Smooth muscle cell of the brain vasculature (primary cell): ENCODE results near the gene SMAGP.
A peak's percentile ranks its signal among the peaks of the same experiment; 100 is the strongest.
"Not testable (repeated sequence)": the region's sequence is repeated elsewhere in the genome, so short reads cannot be mapped to it uniquely, and the experiment has no call there.

Source experiments
- DNase-seq: peaks from one replicate; pipeline ENCODE4 v3.0.0-alpha.2; 2012; ENCODE audit warnings: low read depth, low spot score

SMAGP gene

DNA sequence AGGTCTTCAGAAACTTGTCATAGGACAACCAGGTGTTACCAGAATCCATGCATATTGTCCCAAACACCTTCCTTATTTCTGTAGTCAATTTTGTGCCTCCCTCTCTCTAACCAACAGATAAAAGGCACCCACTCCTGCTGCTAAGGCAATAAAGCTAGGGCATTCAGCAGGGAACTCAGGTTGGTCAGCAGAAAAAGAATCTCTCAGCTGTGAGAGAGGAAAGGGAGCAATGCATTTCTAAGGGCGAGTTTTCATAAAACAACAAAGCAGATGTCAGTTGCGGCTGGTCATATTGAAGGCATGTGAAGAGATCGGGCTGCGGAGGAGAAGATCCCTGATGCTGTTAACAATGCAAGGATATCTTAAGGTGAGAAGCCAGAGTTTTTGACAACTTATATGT, 45.0 kb downstream of the SMAGP start:
- DNase-seq = no peak

DNA sequence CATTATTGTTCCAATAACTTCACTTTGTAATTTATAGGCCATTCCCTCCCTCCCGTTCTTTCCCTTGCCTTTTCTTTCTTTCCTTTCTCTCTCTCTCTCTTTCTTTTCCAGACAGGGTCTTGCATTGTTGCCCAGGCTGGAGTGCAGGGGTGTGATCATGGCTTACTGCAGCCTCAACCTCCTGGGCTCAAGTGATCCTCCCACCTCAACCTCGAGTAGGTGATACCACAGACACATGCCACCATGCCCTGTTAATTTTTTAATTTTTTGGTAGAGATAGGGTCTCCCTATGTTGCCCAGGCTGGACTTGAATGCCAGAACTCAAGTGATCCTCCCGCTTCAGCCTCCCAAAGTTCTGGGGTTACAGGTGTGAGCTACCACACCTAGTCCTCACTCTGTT, 45.6 kb downstream of the SMAGP start:
- DNase-seq = no peak

DNA sequence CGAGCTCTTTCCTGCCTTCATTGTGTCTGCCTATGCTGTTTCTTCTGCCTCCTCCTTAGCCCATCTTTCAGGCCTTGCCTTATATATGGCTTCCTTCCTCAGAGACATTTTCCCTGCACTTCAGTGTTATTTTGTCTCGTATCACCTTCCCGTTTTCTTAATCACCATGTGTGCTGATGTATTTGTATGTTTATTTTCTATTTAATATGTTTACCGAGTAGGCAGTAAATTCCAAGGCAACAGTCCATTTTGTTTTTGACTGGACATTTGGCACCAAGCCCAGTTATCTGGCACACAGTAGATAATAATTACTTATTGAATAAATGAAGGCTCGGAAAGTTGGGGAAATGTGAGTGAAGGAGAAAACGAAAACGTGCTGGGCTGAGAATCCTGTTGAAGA, 47.8 kb downstream of the SMAGP start:
- no peak for DNase-seq

DNA sequence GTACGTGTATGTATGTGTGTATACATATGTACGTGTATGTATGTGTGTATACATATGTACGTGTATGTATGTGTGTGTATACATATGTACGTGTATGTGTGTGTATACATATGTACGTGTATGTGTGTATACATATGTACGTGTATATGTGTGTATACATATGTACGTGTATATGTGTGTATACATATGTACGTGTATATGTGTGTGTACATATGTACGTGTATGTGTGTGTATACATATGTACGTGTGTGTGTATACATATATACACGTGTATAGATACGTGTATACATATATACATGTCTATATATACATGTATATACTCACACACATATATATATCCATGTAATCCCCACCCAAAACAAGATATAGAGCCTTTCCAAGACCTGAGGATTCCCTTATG, 50.4 kb downstream of the SMAGP start:
- not testable (repeated sequence) for DNase-seq

DNA sequence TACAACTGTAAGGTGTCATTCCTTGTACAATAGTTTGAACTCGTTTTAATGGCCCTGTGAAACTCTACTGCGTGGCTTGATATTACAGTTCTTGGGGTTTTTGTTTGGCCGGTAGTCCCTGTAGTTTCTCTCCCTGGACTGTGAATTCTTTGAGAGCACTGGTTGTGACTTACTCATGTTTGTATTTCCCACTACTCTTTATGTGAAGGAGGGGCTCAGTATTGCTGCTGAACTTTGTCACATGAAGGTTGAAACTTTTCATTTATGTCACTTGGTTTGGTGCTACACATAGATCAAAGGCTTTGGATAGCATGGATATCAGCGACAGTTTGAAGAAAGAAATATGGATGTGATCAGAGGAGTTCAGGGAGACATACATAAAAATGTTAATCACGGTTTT, 50.9 kb downstream of the SMAGP start:
- DNase-seq = no peak

DNA sequence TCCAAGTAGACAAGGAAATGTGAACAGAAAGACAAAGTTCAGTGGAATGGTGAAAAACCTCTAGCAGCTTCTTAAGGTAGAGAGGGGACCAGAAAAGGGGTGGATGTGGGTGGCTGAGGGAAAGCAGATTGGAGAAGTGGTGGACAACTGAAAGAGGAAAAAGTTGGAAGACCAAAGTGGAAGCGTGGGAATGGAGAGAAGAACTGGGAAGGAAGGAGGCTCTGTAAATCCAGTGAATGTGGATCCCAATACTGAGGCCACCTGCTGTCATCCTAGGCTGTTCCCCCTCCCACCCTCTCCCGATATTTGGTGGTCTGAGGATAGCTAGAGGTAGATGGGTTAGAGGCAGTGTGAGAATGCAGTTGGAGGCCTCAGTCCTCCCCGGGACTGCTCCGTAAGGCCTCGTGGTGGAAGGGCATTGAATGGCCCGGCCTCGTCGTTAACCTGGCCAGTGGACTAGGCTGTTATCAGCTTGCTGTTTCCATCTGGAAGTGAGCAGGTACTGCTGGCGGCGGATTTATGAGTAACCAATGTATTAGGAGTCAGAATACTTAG, 51.5 kb downstream of the SMAGP start:
- DNase-seq = no peak

DNA sequence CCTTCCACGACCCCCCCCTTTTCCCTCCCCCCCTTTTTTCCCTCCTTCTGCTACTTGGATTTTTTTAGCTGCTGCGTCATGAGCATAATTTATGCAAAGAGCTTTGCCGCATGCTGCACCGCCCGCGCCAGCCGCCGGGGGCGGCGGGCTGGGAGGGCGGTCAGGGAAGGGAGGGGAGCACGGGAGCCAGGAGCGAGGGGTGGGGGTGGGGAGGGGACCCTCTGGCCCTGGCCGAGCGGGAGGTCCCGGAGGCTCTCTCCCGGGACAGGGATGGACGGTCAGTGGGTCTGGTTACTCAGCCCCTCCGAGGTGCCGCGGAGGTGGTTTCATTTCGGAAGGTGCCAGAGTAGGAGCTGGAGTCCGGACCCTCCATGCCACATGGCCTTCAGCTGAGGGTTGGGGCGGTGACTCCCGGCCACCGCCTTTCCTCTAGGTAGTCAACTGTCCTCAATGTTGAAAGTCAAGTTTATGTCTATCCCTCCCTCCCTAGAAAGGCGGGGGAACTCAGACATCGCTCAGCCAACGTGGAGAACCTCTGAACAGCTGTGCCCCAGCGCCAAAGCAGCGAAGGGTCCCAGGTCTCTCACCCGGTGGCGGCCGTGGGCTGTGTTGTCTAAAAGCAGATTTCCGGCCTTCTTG, 52.1 kb downstream of the SMAGP start, which contains the start of gene POU6F1:
TSS of gene POU6F1 (minus strand) at position 95 of the 639 bp plus-strand sequence. CDS start 11,226 bp downstream, outside the sequence.
- peak; percentile 43 for DNase-seq

DNA sequence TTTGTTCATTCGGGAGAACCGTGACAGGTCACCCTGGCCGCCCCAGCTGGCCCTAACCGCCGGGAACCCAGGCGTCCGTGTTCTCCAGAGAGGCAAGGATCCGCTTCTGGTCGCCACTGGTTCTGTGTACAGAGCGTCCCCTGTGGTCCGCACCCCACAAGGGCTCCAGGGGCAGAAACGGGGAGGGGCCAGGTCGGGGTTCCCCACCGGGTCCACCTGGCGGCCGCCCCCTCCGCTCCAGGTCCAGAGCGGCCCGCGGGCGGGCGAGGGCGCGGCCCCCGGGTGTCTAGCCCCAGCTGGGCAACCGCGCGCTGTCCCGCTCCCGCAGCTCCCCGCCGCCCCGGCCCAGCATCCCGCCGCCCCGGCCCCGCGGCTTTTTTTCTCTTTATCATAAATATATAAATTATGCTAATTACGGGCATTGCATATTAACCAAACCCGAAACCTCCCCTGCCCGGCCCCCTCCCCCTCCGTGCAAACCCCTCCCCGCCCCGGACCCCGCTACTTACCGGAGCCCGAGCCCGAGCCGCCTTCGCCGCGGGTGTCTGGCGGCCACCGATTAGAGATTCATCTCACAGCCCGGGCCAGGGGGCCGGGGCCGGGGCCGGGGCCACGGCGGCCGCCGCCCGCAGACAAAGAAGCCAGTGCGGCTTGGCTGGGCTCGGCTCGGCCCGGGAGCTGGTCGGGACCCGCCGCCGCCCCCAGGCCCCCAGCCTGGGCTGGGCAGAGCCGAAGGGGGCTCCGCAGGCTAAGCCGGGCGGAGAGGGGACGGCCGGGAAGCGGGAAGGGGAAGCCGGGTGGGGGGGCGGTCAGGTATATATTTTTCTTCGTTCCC, 52.9 kb downstream of the SMAGP start:
- no peak for DNase-seq

DNA sequence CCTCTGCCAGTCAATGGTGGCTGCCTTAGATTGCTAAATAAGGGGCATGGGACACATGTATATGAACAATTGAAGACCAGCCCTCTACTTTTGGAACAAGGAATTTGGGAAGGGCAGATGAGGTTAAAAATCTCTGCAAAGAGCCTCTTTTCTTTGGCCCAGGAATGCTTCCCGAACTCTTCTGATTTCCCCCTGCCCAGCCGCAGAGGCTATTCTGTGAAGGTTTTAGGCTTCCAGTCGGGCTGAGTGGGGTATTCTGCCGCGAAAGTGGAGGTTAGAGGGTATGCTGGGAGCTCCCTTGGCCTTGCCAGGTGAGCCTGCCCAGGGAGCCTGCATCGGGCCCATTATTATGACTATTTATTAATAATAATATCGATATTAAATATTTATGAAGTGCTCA, 53.6 kb downstream of the SMAGP start:
- DNase-seq = no peak

DNA sequence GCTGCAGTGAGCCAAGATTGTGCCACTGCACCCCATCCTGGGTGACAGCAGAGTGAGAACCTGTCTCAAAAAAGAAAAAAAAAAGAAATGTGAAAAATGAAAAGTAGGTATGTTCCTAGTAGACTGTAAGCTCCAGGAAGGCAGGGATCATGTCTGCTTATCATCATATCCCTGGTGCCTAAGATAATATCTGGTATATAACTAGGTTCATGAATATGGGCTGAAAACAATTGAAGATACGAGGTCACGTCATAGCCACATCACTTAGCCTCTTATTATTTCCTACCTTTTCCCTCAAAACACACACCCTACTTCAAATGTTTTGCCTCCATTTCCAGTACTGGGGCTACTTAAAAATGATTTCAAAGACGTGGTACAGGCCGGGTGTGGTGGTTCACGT, 55.3 kb downstream of the SMAGP start:
- DNase-seq = no peak

DNA sequence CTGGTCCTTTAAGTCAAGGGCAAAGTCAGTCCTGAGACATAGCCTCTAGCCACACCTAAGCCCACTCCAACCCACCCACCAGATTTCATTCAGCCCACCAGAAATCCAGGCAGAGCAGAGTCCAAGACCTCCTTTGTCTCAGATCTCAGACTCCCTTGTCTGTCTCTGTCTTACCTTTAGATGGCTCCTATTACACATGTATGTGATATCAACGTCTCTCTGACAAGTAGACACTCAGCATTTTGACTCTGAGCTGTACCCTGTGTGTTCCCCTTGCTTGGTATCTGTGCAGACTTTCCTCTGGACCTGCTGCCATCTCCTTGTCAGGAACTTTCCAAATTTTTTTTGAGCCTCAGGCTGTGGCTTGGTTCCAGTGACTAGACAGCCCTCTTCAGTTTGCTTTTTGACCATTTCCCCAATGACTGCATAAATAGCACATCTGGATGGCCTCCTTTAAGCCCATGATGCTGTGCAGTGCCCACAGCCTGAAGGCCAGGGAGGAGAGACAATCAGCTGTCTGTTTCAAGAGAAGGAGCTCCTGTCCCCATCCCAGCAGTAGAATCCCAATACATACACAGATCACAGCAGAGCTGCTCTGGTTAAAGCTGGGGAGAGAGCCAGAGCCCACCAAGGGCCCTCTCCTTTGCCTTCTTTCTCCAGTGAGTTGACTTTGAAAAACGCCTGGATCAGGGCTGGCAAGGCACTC, 59.4 kb downstream of the SMAGP start:
- no peak for DNase-seq

DNA sequence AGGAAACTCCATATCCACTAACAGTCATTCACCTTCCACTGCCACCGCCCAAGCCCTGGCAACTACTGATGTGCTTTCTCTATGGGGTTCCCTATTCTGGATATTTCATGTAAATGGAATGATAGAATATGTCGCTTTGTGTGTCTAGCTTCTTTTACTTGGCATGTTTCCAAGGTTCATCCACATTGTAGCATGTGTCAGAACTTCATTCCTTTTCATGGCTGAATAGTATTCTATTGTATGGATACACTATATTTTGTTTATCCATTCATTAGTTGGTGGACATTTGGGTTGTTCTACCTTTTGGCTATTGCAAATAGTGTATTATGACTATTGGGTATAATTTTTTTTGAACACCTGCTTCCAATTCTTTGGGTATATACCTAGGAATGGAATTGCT, 61.0 kb downstream of the SMAGP start:
- DNase-seq = no peak

DNA sequence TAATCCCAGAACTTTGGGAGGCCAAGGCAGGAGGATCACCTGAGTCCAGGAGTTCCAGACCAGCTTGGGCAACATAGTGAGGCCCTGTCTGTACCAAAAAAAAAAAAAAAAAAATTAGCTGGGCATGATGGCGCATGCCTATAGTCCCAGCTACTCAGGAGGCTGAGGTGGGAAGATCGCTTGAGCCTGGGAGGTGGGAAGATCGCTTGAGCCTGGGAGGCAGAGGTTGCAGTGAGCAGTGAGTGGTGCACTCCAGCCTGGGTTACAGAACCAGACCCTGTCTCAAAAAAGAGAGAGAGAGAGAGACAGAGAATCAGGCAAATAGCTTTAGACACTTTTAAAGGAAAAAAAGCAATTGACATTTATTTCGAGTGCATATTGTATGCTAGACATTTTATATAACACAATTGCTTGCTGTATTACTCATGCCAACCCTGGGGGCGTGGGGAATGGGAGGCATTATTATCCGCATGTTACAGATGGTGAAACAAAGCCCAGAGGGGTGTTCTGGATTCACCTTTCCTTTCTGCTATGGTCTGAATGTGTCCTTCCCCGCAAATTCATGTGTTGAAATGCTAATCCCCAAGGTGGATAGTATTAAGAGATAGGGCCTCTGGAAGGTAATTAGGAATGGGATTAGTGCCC, 62.1 kb downstream of the SMAGP start:
- DNase-seq = no peak

DNA sequence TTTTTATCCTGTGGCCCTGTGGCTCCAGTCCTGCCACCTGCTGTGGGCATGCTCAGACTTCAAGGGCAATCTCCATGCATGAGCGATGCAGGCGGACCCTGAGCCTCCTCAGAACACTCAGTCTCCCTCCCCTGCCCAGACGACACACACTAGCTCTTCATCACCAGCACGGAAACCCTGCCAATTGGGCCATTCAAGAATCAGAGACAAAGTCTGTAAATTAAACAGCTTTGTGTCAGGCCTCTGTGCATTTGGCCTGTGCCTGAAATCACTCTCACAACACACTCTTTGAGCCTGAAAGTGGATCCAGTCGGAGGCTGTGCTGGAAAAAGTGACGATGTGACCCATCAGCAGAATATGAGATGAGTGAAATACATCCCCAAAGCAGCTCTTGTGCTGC, 64.9 kb downstream of the SMAGP start:
- DNase-seq = no peak

DNA sequence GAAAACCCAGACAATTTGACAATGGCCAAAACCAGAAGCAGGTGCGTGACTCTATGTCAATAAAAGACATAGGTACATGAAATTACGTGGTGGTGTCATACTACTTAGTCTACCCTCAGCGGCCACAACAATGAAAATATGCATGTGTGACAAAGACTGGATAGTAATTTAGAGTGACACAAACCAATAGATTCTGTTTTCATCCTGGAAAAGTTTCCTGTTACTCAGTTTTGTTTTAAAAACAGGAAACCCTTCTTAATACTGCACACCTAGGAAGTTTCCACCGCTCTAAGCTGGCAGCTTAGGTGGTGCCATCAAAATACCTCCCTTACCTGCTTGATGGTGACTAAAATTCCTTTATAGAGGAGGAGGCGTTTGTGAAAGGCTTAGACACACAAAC, 67.5 kb downstream of the SMAGP start:
- no peak for DNase-seq

DNA sequence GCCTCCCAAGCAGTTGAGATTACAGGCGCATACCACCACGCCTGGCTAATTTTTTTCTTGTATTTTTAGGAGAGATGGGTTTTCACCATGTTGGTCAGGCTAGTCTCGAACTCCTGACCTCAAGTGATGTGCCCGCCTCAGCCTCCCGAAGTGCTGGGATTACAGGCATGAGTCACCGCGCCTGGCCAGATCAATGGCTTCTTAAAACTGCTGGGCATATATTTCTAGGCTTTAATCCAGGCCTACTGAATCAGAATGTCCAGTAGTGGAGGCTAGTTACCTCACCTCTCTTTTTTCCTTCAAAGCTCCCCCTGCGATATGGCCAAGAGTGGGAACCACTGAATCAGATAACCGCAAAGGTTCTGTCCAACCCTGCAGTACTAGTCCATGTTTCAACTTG, 69.4 kb downstream of the SMAGP start:
- no peak for DNase-seq

DNA sequence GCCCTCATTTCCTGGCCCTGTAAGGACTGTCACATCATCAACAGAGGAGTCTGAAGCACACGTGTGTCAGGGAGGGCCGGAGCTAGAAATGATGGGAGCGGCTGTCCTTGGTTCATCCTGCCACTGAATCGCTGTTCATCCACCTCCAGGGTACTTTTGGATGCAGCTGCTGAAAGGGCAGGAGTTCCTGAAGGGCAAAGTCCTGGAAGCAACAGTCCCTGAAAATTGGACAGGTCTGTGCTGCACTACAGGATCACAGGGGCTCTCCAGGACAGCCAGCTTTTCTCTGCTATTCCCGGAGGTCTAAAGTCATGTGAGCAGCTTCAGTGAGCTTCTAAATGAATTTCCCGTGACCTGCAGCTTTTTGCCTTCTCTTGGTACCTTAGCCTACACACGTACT, 70.1 kb downstream of the SMAGP start:
- no peak for DNase-seq

DNA sequence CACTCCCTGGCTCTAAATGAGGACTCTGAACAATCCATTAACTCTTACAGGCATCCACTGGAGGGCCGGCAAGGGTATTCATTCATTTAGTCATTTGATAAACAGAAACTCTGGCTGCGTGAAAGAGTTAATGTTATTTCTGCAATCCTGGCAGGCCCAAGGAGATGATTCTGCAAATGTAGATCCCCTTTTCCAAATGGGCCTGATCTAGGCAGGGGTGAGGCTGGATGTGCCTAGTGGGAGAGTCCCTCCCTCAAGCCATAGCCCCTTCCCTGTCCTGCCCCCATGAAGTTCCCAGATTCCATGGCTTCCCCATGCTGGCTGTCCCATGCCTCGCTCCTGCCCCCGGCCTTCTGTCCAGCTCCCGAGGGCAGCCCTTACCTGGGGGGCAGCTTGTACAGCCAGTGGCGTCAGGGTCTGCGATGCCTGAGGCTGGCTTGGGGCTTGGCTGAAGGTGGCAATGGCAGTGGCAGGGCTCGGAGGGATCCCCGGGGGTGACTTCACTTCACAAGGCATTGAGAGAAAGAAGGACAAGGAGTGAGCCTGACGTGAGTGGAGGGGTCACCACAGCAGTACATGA, 70.8 kb downstream of the SMAGP start:
- no peak for DNase-seq

DNA sequence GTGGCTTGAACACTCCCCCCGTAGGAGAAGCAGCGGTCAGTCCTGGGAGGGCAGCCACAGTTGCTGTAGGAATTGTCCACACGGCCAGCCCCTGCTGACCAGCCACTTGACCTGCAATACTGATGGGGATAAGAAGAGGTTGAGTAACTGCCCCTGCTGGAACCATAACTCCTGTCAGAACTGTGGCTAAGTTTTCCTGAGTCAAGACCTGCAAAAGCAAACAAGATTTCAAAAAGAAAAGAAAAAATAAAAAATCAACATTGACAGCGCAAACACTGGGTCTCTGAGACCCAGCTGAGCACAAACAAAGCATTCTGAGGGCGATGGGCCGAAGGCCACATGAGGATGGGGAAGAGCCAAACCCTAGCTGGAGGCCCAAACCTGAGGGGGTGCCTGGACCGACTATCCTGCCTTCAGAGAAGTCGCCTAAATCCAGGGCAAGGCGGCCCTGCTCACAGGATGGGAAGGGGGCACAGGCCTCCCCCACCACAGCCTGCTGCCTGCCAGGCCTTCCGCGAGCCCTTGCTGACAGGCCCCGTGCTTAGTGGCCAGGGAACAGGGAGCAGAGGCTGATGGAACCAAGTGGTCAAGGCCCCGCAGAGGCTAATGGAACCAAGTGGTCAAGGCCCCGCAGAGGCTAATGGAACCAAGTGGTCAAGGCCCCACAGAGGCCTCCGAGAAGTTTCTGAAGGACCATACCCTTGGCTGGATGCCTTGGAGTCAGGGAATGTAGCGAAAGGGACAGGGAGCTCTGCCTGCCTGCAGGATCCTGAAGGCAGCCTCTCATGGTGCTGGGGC, 71.4 kb downstream of the SMAGP start:
- no peak for DNase-seq

DNA sequence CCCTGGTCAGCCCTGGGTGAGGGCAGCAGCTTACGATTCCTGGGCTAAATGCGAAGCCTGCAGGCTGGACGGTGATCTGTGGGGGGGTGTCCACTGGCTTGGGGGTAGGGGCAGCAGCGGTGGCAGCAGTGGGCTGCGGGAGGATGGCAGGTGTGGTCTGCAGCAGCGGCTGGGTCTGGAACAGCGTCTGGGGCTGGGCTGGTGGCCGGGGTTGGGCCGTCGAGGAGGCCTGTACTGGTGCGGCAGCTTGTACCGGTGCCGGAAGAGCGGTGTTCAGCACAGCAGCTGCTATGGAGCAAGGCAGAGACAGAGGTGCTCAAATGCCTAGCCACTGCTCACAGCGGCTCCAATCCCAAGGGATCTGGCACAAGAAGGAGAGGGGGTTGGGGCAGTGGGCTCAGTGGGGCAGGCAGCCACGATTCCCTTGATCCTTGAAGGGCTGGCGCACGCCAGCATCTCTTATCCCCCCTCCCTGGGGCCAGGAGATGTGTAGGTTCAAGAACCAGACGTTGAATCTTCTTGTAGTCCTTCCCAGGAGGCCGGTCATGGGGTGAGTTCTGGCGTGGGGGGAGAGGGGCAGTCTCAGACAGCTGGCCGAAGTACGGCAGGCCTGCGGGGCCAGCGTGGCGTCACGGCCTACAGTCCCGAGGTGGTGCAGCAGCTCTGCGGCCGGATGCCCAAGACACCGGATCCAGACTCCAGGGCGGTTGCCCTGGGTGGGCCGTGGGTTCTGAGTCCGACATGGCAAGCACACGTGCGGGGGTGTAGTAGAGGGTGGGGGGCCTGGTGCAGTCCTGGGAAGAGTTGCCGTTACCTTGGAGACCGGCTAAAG, 72.3 kb downstream of the SMAGP start:
- DNase-seq = no peak
